LNCAP (cell line): ENCODE data around the gene UBE4A.

Experiments used
- TF ChIP-seq, protein P1 (sequence below): fragments of 450-650 bp; IDR thresholded peaks from 2 replicates; pipeline ENCODE4 v1.5.1; 2017; ENCODE audit warnings: mild to moderate bottlenecking

Gene UBE4A

DNA sequence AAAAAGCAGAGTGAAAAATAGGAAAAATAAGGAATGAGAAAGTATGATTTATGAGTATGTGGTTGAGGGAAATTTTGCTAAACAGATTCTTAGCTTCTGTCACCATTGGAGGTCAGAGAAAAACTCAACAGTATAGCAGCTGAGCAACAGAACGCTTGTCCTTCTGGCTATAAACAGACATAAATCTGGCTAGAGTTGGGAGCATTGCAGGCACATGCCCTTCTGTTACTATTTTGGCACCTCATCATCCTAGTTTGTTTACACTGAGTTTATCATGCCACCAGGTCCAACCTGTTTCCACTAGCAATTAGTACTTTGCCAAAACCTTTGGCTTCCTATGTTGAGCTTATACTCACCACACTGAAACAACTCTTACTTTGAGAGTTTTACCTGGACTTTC, 6.9 kb downstream of the UBE4A start:
- TF ChIP-seq, protein P1, sequence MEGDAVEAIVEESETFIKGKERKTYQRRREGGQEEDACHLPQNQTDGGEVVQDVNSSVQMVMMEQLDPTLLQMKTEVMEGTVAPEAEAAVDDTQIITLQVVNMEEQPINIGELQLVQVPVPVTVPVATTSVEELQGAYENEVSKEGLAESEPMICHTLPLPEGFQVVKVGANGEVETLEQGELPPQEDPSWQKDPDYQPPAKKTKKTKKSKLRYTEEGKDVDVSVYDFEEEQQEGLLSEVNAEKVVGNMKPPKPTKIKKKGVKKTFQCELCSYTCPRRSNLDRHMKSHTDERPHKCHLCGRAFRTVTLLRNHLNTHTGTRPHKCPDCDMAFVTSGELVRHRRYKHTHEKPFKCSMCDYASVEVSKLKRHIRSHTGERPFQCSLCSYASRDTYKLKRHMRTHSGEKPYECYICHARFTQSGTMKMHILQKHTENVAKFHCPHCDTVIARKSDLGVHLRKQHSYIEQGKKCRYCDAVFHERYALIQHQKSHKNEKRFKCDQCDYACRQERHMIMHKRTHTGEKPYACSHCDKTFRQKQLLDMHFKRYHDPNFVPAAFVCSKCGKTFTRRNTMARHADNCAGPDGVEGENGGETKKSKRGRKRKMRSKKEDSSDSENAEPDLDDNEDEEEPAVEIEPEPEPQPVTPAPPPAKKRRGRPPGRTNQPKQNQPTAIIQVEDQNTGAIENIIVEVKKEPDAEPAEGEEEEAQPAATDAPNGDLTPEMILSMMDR = no peak

DNA sequence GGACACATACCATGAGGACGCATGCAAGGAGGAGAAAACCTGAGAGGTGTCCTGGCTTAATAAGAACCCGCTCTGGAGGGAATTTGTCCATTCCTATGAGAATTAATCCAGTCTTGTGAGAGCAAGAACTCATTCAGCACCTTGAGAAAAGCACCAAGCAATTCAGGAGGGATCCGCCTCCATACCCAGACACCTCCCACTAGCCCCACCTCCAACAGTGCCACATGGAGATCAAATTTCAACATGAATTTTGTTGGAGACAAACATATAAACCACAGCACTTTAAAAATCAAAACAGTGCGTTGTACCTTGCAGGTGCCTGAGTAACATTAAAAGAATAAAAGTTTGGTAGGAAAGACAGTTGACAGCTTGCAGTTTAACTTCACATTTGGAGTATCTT, 11.4 kb downstream of the UBE4A start:
- TF ChIP-seq, protein P1 = no peak

DNA sequence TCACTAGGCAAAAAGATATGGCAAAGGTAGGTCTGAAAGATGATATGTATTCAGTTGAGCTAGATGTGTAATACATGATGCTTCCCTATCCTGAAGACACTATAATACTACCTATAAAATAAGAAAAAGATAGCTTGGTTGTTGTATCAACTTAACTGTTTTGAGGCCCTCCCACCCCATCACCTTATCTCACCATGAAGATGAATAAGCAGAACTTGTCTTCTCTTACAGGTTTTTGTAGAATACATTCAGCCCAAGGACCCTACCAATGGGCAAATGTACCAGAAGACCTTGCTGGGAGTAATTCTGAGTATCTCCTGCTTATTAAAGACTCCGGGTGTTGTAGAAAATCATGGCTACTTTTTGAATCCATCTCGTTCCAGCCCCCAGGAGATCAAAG, 13.9 kb downstream of the UBE4A start:
- TF ChIP-seq, protein P1 = no peak

DNA sequence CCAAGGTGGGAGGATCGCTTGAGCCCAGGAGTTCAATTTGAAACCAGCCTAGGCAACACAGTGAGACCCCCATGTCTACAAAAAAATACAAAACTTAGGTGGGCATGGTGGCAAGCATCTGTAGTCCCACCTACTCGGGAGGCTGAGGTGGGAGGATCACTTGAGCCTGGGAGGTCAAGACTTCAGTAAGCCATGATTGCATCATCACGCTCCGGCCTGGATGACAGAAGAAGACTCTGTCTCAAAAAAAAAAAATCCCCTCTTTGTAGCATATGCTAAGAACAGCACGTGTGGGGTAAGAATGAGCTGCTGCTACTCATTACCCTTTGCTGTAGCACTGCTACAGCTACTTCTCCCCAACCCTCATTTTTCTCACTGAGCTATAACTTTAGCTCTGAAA, 14.5 kb downstream of the UBE4A start:
- TF ChIP-seq, protein P1 = no peak

DNA sequence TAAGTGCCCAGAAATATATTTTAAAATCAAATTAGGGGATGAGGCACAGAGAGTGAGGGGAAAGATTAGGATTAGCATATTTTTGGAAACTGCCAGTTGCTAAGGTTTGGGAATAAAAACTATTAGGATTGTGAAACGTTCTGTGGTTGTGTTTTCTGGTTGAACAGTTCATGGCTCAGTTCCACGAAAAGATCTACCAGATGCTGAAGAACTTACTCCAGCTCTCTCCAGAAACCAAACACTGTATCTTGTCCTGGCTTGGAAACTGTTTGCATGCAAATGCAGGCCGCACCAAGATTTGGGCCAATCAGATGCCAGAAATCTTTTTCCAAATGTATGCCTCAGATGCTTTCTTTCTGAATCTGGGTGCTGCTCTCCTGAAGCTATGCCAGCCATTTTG, 15.3 kb downstream of the UBE4A start:
- TF ChIP-seq, protein P1 = no peak

DNA sequence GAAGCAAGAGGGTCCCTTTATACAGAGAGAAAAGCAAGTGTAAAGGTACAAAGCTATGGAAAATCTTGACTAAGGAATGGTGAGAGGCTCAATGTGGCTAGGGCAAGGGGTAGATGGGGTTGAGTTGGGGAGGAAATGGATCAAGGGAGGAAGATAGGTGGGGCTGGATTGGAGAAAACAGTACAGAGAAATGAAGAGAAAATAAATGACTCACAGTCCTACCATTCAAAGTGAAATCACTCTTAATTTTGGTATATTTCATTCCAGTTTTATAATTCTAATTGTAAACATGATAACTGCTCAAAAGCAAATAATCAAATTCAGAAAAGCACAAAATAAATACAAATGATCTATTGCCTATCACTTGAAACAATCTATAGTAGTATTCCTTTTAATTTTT, 16.6 kb downstream of the UBE4A start:
- TF ChIP-seq, protein P1 = no peak

DNA sequence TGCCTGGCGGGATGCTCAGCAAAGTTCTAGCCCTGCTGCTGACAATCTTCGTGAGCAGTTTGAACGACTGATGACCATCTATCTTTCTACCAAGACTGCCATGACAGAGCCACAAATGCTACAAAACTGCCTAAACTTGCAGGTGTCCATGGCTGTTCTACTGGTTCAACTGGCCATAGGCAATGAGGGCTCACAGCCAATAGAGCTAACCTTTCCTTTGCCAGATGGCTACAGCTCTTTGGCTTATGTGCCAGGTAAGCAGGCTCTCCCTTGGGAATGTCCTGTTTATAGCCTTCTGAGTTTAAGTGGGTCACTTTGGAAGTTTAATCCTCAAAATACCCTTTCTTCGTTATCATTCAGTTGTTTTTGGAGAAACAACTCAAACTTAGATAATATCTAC, 20.1 kb downstream of the UBE4A start:
- TF ChIP-seq, protein P1 = no peak

DNA sequence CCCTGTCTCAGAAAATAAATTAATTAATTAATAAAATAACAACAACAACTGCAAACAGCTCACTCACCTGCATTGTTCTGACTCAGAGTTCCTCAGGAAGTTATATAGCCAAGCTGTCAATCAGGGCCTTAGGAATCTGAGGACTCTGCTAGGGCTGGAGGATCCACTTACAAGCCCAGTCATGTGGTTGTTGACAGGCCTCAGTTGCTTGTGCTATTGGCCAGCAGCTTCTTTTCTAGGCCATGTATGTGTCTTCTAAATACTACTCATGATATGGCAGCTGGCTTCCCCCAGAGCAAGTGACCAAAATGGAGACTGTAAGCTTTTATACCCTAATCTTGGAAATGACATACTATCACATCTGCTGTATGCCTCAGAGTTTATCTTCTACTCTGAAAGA, 21.2 kb downstream of the UBE4A start:
- TF ChIP-seq, protein P1 = no peak
